ENCODE results near the gene MESP1.

The MESP1 gene

DNA sequence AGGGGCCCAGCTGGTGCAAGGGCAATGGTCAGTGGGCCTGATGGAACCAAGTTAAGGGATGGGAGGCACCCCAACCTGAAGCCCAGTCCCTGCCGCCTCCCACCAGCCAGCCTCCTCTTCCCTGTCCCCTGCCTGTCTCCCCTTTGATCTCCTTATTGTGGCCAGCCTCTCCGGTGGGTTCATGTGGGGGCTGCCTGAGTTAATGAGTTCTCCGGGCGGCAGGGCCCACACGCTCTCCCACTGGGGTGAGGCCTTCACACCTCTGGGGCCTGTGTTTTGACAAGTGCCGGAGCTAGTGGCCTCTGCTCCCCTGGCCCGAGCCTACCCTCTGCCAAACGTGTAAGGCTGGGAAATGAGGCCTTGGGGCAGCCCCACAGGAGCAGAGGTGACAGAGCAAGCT, 7.2 kb upstream of the MESP1 start:
- DNase-seq (ENCODE audit: low read depth) = no peak

DNA sequence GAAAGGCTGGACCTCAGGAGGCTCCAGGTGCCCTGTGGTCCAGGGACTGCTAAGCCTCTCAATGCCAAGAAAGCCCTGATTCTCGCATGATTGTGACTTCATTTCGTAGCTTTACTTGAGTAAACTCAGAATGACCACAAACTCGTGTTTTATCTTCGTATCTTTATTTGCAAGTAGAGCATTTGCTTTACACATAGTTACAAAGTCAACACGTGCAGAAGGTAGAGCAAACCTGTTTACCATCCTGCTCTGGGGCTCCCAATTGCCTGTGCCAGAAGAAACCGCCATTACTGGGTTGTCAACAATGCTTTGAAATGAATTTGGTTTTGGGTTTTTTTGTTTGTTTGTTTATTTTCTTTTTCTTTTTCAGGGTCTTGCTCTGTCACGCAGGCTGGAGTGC, 5.8 kb upstream of the MESP1 start:
- DNase-seq (ENCODE audit: low read depth) = no peak

DNA sequence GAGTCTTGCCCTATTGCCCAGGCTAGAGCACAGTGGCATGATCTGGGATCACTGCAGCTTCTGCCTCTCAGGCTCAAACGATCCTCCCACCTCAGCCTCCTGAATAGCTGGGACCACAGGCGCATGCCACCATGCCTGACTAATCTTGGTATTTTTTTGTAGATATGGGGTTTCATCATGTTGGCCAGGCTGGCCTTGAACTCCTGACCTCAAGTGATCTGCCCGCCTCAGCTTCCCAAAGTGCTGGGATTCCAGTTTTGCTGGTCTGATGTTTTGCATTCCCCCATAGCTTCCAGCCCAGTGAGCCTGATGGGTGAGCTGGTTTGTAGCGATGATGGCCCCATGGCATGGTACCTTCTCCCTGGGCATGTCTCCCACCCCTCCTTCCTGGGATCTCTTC, 4.7 kb upstream of the MESP1 start:
- no peak for DNase-seq (ENCODE audit: low read depth)

DNA sequence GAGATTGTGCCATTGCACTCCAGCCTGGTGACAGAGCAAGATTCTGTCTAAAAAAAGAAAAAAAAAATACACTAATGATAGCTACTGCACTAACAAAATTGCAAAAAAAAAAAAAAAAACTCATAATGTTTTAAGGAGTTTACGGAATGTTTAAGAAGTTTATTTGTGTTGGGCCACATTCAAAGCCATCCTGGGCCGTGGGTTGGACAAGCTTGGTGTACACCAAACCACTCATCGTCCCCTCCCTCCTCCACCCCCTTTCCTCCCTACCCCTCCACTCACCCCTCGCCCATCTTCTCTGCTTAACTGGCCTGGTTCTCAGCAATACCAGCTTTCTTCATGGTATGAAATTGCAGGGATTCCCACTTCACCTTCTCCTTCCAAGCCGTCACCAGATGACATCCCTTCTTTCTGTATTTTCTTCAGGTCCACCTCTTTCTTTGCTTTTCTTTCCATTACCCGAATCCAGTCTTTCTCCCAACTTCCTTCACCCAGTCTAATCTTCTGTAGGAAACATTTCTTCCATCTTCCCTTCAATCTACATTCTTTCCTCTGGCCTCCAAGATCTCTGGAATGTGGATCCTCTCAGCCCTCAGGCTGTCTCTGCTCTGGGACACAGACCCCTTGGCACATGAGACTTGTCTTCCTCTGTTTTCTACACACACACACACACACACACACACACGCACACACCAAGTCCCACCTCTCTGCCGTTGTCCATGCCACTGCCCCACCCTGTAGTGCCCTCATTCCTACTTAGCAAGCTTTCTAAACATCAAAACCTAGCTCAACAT, 3.5 kb upstream of the MESP1 start:
- DNase-seq (ENCODE audit: low read depth) = no peak

GRCh38 chr15:89753855-89754254, 2.8 kb upstream of the MESP1 start:
- no peak for DNase-seq (ENCODE audit: low read depth)

DNA sequence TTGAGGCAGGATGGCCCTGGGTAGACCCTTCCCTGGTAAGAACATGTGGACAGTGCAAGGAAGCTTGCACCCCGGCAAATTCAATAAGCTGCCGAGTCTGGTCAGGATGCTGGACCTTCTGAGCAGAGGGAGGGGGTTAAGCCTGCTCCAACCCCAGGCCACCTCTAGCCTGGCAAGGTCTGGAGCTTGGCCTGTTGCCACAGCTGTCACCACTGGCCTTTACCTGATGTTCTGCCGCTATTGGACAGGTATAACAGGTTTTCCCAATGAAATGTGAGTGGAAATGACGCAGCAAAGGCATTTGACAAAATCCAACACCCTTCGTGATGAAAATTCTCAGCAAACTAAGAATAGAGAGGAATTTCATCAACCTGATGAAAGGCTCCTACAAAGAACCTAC, 699 bp upstream of the MESP1 start:
- no peak for DNase-seq (ENCODE audit: low read depth)

DNA sequence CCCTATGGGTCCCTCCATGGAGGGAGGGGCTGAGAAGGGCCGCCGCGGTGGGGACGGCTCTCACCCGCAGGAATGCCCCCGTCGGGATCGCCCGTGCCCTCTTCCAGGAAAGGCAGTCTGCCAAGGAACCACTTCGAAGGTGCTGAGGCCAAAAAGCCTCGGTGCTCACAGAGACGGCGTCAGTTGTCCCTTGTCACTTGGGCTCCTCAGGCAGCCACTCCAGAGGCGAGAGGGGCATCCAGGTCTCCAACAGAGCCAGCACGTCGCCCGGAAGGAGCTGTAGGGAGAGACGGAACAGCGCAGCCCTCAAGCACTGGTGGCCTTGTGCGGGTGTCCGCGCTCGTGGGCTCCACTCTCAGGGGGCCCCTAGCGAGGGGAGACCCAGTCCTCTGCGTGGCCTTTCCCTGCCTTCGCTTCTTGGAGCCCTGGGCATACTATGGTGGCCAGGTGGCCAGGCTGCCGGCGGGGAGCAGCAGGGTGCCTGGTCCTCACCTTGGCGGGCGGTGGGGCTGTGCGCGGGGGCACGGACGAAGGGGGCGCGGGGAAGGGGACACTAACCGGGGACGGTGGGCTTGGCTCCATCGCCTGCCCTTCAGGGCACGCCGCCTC, 994 bp downstream of the MESP1 start:
- DNase-seq (ENCODE audit: low read depth) = peak; percentile 12

DNA sequence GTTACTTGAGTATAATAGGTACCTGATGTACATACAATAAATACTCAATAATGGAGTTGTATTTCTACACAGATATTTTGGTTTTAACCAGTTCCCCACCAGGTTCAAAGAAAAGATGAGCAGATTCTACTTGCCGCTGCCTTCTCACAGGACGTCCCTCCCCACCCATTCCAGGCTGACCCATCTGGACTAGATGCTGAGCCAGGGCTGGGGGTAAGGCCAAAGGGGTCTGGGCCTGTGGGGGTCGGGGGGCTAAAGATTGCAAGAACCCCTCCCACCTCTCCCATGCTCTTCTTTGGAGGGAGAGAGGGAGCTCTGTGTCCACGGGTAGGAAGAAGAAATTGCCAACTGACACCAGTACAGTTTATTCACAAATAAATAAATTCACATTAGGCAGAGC, 1.5 kb downstream of the MESP1 start:
- no peak for DNase-seq (ENCODE audit: low read depth)

DNA sequence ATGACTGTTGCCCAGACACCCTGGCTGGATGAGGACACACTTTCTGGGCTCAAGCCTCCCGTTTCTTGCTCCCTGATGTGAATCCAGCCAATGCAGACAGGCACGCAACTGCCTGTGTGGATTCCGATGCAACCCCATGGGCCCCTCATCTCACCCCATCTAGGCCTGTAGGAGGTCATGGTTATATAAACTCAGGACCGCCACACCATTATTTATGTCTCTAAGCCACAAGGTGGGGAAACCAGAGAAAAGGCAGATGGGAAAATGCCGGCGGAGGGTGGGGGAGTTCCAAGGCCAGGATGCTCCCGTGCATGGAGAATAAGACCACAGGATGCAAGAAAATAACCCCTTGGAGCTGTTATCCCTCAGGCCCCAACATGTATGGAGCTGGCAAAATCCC, 2.0 kb downstream of the MESP1 start:
- DNase-seq (ENCODE audit: low read depth) = no peak

- DNase-seq (ENCODE audit: low read depth) = no peak
Observed at GRCh38 chr15:89747708-89748682, 3.1 kb downstream of the MESP1 start.

GRCh38 chr15:89746386-89746780, 4.7 kb downstream of the MESP1 start:
- no peak for DNase-seq (ENCODE audit: low read depth)

DNA sequence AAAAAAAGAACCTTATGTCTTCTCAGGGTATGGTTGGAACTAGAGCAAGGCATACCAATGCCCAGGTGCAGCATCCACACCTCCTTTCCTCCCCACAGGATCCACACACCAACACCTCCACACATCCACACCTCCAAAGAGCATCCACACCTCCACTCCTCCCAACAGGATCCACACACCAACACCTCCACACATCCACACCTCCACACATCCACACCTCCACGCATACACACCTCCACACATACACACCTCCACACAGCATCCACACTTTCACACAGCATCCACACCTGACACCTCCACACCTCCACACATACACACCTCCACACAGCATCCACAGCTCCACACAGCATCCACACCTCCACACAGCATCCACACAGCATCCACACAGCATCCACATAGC, 5.3 kb downstream of the MESP1 start:
- DNase-seq (ENCODE audit: low read depth) = no peak

DNA sequence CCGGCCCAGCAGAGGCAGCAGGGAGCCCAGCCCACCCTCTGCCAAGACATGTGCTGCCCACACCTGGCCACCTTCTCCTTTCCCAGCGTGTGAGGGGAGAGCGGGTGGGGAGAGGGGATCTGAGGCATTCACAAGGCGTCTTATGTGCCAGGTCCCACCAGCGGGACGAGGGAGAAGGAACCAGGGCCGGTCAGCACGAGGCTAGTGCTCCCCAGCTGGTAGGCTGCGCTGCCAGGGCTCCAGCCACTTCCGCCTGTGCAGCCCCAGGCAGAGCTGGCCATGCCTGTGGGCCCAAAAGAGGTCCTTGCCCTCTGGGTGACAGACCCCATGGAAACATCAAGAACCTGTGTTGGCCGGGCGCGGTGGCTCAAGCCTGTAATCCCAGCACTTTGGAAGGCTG, 5.9 kb downstream of the MESP1 start:
- no peak for DNase-seq (ENCODE audit: low read depth)

DNA sequence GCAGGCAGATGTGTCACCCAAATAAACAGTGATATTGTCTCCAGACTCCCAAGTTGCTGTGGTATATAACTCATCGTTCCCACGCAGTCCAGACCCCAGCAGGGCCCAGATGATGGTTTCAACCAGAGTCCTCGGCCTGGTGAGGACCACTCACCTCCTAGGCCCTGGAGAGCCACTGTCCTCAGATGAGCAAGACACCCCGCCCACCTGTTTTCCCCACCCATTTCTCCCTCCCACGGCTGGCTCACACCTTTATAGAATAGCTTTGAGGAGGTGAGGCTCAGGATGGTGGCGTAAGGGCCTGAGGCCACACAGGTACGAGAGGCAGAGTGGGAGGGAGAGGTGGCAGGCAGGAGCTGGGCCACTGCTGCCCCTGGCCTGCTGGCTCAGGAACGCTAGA, 7.5 kb downstream of the MESP1 start:
- DNase-seq (ENCODE audit: low read depth) = no peak

- DNase-seq (ENCODE audit: low read depth) = no peak
Observed at GRCh38 chr15:89743011-89743410, 8.0 kb downstream of the MESP1 start.

- DNase-seq (ENCODE audit: low read depth) = peak; percentile 18
Observed at GRCh38 chr15:89740137-89740536, 10.9 kb downstream of the MESP1 start.

- no peak for DNase-seq (ENCODE audit: low read depth)
Observed at GRCh38 chr15:89735773-89736172, 15.3 kb downstream of the MESP1 start.

DNA sequence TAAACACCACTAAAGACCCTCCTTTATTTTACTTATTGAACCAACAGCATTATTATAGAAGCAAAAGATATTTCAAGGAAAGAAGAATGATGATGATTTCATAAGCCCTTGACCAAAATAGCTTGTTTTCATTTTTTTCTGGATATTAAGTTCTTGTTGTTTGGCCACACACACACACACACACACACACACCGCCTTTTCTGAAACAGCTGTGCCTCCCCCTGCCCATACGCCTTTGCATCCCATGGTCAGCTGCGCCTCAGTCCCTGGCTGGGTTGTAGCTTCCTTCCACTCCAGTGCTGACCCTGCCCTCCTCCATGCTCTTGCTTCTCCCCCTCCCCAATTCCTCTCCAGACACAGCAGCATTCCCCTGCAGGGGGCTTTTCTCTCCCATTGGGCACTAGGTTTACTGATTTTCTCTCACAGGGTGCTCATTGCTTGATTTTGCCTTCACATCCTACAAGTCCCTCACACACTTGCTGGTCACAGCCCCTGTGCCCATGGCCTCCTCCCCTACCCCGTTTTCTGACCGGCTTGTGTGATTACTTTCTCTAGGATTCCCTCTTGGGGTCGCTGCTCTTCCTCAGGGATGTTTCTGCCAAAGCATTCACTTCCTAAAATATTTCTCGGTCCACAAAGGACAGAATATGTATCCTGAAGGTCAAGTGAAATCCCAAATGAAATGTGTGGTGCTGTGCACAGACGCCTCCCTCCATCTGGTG, 18.4 kb downstream of the MESP1 start:
- DNase-seq (ENCODE audit: low read depth) = no peak

DNA sequence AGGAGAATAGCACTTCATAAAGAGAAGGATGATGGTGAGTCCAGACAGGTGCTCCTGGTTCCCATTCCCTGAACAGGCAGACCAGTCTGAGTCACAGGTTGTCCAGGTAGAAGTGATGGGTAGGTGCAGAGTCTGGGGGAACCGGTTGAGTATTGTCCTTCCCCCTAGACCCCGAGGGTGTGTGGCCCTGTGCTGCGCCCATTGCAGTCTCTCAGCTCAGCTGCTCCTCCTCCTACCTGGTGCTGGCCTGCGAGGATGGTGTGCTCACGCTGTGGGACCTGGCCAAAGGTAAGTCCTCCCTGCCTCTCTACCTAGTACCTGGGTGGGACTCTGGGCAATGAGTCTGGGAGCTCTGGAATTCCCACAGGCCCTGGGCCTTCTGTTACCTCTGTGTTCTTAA, 19.8 kb downstream of the MESP1 start:
- DNase-seq (ENCODE audit: low read depth) = no peak

- DNase-seq (ENCODE audit: low read depth) = no peak
Observed at GRCh38 chr15:89728254-89728653, 22.8 kb downstream of the MESP1 start.

GRCh38 chr15:89725064-89725463, 26.0 kb downstream of the MESP1 start:
- DNase-seq (ENCODE audit: low read depth) = no peak

DNA sequence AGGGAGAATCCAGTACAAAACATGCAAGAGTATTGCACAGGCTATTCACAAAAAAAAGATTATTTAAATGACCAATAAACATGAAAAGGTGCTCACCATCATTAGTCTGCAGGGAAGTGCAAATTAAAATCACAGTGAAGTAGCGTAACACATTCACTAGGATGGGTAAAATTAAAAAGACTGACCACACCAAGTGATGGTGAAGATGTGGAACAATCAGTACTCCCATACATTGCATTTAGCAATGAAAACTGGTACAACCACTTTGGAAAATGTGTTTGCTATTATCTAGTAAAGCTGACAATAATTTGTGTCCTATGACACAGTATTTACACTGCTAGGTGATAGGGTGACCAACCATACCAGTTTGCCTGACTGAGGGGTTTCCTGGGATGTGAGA, 26.4 kb downstream of the MESP1 start:
- DNase-seq (ENCODE audit: low read depth) = no peak
